ENCODE measurements around the gene ZKSCAN4.

Gene ZKSCAN4

DNA sequence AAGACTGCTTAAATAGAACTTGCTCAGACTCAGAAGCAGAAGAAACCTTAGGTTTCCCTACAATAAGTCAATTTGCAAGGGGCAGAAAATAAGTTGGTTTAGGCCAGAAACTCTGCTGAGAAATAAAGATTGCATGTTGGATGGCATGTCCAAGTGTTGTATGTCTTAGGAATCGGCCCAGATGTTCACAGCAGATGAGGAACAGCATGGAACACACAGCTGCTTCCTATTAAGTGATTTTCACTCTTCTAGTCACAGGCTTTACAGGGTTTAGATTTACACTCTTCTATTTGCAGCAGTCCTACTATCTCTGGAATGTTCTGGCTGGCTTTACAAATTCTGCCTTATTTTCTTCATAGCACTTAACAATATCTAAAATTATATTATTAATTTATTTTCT, 3.2 kb downstream of the ZKSCAN4 start:
- no peak for DNase-seq (ENCODE audit: low read depth)

DNA sequence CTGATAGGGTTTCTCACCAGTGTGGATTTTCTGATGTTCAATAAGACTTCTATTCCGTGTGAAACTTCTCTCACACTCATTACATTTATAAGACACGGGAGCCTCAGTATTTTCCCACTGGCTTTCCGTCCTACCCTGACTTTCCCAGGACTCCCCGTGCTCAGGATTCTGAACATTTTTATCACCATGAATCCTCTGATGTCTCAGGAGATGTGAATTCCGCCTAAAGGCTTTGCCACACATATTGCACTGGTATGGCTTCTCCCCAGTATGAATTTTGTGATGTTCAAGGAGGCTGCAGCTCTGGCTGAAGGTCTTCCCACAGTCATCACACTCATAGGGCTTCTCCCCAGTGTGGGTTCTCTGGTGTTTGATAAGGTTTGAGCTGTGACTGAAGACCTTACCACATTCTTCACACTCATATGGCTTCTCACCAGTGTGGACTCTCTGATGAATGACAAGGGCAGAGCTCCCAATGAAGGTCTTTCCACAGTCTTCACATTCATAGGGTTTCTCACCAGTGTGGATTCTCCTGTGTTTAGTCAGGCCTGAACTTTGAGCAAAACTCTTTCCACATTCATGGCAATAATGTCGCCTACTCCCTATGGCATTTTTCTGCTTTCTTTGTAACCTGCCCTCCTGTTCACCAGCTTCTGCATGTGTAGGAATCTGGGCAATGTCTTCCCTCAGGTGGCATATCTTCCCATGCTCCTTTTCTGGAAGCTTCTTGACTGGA, 6.7 kb downstream of the ZKSCAN4 start:
- DNase-seq (ENCODE audit: low read depth) = no peak

DNA sequence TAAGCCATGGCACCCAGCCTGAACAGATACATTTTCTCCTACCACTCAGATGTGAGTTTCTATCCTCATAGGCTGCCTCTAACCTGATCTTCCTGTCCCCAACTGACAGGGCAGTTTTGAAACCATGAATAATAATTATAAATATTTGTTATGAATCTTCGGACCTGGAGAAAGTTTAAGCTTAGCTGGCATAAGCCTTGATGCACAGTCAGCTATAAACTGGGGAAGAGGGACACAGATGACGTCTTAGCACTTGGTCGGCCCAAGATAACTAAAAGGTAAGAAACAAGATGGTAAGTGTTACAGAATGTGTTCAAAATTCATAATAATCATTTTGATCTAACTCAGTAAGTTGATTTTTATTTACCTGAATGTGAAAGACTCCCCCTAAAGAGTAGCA, 8.1 kb downstream of the ZKSCAN4 start:
- DNase-seq (ENCODE audit: low read depth) = no peak

DNA sequence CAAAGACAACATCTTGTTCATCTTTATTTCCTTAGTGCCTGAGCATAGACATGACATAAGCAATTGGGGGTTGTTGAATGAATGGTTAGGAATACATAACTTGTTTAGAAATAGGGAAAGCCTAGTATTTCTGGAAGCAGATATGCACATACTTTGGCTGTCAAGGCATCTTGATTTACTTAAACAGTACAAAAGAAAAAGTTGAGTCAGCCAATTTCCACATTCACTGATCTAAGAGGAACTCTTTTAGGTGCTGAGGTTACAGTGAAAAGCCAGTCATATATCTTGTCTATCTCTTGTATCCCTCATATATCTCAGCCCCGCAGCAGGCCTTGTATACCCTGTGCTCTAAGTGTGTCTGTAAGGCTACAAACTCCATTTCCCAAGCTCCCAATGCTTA, 11.6 kb downstream of the ZKSCAN4 start:
- no peak for DNase-seq (ENCODE audit: low read depth)

GRCh38 chr6:28239636-28240035, 12.4 kb downstream of the ZKSCAN4 start:
- no peak for DNase-seq (ENCODE audit: low read depth)

- no peak for DNase-seq (ENCODE audit: low read depth)
These were observed 16.1 kb downstream of the ZKSCAN4 start for GRCh38 chr6:28235912-28236452.

- DNase-seq (ENCODE audit: low read depth) = no peak
These were observed 19.3 kb downstream of the ZKSCAN4 start for GRCh38 chr6:28232785-28233184.

DNA sequence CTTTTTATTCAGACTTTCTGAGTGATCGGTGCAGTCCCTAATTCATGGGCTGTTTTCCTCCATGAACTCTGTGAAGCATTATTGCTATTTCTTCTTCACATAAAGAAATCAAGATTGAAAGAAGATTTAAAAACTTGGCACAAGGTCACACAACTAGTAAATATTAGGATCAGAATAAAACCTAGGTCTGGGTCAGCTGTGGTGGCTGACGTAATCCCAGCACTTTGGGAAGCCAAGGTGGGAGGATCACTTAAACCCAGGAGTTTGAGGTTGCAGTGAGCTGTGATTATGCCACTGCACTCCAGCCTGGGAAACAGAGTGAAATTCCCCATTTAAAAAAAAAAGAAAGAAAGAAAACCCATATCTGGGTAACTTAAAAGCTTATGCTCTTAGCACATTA, 25.6 kb downstream of the ZKSCAN4 start:
- DNase-seq (ENCODE audit: low read depth) = no peak

GRCh38 chr6:28225056-28225834, 26.8 kb downstream of the ZKSCAN4 start, which contains the start of gene ZSCAN9:
ZSCAN9 (plus strand) TSS chr6:28225275; CDS start chr6:28227085, 1,810 bp downstream.
- peak; percentile 82 for DNase-seq (ENCODE audit: low read depth)

- no peak for DNase-seq (ENCODE audit: low read depth)
These were observed 27.7 kb downstream of the ZKSCAN4 start for GRCh38 chr6:28224131-28225055.

DNA sequence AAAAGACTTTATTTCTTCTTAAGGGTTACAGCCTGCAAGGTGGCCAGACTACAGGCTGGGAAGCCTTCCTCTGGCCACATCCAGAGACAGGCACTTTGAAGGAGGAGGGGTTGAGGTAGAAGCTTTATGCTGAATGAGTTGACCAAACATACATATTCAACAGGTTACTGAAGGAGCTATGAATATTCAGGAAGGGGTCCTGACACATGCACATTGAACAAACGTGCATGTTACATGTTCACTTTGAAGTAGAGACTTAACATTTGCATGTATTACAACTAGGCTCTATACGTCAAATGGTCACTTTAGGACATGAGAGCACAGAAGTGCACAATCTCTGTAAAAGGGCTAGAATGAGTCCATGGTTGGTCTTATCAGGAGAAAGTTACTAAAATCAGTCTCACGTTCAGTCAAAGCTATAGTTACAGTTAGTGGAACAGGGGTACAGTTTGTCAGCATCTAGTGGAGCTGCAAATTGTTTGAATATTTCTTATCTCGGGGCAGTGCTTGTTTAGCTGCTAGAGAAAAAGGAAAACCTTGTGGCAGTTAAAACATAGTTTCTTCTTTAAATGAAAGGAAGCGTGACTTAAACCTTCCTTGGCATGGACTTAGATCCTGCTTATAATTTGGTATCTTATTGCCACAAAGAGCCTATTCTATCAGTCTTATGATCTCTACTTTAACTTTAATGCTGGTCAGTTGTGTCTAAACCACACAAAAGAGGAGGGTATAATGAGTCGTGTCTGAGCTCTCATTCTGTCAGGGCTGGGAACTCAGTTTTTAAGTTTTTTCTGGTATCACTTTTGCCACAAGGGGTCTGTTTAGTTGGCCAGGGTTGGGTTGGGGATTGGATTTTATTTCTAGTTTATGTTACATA, 31.6 kb downstream of the ZKSCAN4 start:
- DNase-seq (ENCODE audit: low read depth) = no peak

- DNase-seq (ENCODE audit: low read depth) = peak; percentile 47
These were observed 33.5 kb downstream of the ZKSCAN4 start for GRCh38 chr6:28218312-28219248.

GRCh38 chr6:28217890-28218289, 34.2 kb downstream of the ZKSCAN4 start:
- no peak for DNase-seq (ENCODE audit: low read depth)

DNA sequence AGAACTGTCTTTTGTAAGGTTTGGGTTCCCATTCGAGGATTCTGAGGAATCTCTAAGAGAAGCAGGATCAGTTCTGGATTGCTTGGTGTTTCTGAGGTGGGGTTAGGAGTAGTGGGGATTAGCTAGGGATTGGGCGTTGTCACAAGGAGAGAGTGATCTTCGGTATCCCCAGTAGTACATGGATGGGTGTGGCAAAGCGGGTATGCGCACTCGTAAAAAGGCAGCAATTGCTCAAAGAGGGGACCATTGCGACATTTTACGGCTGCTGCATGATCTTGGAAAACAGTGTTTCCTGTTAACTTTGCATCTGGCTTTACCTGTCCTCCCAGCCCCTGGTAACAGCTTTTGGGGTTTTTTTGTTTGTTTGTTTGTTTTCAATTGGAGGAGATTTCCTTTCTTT, 36.6 kb downstream of the ZKSCAN4 start:
- peak; percentile 16 for DNase-seq (ENCODE audit: low read depth)

DNA sequence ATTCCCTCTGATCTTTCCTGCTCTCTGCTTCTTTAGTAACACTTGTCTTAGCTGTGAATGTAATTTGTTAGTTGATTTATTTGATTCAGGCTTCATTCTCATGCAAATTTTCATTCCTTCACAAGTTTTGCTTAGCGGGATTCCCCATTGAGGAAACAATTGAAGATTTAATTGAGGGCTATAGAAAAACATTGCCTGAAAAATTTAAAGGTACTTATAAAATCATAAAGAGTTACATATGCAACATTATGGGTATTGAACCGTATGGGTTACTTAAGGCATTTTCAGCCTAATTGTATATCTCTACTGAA, 38.9 kb downstream of the ZKSCAN4 start:
- DNase-seq (ENCODE audit: low read depth) = no peak

GRCh38 chr6:28212510-28213212, 39.4 kb downstream of the ZKSCAN4 start:
- peak; percentile 84 for DNase-seq (ENCODE audit: low read depth)

DNA sequence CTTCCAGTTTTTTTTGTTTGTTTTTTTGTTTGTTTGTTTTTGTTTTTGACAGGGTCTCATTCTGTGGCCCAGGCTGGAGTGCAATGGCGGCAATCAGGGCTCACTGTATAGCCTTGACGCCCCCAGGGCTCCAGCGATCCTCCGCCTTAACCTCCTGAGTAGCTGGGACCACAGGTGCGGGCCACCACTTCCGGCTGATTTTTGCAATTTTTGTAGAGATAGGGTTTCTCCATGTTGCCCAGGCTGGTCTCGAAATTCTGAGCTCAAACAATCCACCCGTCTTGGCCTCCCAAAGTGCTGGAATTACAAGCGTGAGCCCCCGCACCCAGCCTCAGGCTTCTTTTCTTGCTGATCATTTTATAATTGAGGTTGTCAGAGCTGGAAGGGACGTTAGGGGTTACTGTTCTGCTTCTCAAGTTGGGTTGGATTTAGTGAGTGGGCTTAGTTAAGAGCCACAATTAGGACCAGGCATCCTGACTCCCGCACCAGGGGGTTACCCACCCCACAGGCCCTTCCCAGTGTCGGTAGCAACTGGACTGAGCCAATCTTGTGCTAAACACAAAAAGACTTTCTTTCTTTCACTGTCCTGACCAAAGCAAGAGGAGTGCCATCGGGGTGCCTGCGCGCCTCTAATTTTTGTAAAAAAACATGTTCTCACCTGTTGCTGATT, 40.1 kb downstream of the ZKSCAN4 start:
- DNase-seq (ENCODE audit: low read depth) = peak; percentile 12

GRCh38 chr6:28209753-28210535, 42.1 kb downstream of the ZKSCAN4 start:
- no peak for DNase-seq (ENCODE audit: low read depth)
